ENCODE measurements around the gene EPB41L1. TPM values are rescaled to one million over a fixed set of nuclear protein-coding genes. Genes with fewer than 3 reads are reported as not detected.
A peak's percentile ranks its signal among the peaks of the same experiment; 100 is the strongest.

Gene EPB41L1
- total RNA-seq, 1 donor from 2014 or later, result 35.6 TPM

DNA sequence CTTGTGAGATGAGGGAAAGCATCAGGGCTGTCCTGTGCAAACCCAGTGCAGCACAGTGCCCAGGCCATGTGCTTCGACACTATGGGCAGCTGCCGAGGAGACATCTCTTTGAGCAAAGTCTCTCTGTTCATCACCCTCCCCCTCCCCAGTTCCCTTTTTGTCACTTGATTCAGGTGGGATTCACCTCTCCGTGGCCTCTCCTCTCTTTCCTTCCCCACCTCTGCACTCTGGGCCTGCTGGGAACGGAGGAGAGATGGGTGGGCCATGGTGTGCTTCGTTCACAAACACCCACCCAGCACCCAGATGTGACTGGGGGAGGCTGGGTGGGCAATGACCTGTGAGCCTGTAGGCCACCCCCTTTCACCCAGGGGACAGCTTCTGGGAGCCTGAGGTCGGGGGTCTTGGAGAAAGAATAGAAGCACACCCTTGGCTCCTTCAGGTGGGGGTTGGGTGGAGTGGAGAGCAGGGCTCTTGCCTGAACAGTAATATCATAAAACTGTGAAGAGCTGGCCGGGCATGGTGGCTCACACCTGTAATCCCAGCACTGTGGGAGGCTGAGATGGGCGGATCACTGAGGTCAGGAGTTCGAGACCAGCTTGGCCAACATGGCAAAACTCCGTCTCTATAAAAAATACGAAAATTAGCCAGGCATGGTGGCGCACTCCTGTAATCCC lies 118.1 kb downstream of the EPB41L1 start:
- no peaks in the 10 kb centered on the region for H3K9me3 Mint-ChIP-seq (ENCODE audit: low read depth)
- no peak for DNase-seq (ENCODE audit: low spot score, unreplicated experiment)
- no peak overlapping the region for H3K27ac Mint-ChIP-seq

DNA sequence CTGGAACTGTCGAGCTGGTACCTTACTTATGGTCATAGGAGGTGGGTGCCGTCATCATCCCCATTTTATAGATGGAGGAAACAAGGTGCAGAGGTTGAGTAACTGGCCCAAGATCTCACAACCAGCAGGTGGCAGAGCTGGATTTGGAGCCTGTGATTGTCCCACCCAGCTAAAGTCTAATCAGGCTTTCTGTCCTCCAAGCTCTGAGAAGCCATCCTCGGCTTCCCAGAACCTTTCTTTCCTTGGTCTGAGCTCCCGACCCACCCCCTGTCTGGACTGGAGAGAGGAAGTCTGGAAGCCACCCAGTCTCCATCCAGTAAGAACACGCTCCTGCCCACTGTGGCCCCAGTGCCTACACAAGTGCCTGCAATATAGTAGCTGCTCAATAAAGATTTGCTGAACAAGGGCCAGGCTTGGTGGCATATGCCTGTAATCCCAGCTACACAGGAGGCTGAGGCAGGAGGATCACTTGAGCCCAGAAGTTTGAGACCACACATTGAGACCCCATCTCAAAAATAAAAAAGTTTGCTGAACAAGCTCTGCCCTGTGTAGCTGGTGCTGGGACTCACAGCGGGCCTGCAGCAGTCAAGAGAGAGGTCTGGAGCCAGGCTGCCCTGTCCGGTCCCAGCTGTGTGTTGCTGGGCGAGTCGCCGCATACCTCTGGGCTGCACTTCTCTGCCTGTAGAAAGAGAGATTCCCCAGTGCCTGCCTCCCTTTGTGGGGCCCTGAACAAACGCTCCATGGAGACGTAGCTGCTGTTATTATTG lies 119.1 kb downstream of the EPB41L1 start:
- Mint-ChIP-seq H3K4me3 (ENCODE audit: low read depth) (no peak overlapping the region), H3K27me3 (peaks cover 3% of the 10 kb centered on the region), H3K36me3 (ENCODE audit: insufficient read depth) (no peaks in the 10 kb centered on the region), H3K27ac (no peak overlapping the region), H3K9me3 (ENCODE audit: low read depth) (no peaks in the 10 kb centered on the region), H3K4me1 (ENCODE audit: low read depth) (peaks cover 2% of the 10 kb centered on the region)
- no peak for DNase-seq (ENCODE audit: low spot score, unreplicated experiment)
- TF ChIP-seq, protein P1, sequence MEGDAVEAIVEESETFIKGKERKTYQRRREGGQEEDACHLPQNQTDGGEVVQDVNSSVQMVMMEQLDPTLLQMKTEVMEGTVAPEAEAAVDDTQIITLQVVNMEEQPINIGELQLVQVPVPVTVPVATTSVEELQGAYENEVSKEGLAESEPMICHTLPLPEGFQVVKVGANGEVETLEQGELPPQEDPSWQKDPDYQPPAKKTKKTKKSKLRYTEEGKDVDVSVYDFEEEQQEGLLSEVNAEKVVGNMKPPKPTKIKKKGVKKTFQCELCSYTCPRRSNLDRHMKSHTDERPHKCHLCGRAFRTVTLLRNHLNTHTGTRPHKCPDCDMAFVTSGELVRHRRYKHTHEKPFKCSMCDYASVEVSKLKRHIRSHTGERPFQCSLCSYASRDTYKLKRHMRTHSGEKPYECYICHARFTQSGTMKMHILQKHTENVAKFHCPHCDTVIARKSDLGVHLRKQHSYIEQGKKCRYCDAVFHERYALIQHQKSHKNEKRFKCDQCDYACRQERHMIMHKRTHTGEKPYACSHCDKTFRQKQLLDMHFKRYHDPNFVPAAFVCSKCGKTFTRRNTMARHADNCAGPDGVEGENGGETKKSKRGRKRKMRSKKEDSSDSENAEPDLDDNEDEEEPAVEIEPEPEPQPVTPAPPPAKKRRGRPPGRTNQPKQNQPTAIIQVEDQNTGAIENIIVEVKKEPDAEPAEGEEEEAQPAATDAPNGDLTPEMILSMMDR (IDR thresholded peaks at IDR 0.05; ENCODE audit: unreplicated experiment), result peak; percentile 23

More for the DNA sequence above, 118.1 kb downstream of the EPB41L1 start:
- H3K4me3 Mint-ChIP-seq (ENCODE audit: low read depth), result no peak overlapping the region
- H3K36me3 Mint-ChIP-seq (ENCODE audit: insufficient read depth), result no peaks in the 10 kb centered on the region
- TF ChIP-seq, protein P1 (IDR thresholded peaks at IDR 0.05; ENCODE audit: unreplicated experiment), result no peak
- peaks cover 2% of the 10 kb centered on the region for H3K4me1 Mint-ChIP-seq (ENCODE audit: low read depth)
- H3K27me3 Mint-ChIP-seq, result peaks cover 3% of the 10 kb centered on the region

DNA sequence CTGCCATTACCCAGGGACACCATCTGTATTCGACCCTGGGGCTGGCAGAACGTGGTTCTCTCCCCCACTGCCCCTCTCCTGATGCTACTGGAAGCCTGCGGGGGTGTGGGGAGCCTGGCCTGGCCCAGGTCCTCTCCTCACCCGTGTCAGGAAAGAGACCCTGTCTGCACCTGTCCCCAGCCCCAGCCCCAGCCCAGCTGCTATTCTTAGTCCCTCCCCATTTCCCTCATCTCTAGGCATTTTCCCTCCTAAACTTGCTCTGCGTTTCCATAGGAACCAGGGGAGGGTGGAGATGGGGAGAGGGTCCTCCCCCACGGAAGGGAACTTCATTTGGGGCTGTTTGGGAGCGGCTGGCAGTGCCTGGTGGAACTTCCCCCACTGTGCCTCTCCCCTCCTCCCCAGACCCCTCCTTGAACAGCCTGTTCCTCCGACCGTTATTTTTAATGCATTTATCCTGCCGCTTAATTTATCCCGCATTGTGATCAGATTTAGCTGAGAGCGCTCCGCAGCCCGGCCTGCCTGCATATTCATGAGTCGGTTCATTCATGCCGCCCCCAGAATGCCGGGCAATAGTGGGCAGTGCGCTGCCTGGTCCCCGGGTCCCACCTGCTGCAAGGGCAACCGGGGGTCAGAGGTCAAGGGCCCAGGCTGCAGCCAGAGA lies 119.8 kb downstream of the EPB41L1 start:
- no peaks in the 10 kb centered on the region for H3K9me3 Mint-ChIP-seq (ENCODE audit: low read depth)

DNA sequence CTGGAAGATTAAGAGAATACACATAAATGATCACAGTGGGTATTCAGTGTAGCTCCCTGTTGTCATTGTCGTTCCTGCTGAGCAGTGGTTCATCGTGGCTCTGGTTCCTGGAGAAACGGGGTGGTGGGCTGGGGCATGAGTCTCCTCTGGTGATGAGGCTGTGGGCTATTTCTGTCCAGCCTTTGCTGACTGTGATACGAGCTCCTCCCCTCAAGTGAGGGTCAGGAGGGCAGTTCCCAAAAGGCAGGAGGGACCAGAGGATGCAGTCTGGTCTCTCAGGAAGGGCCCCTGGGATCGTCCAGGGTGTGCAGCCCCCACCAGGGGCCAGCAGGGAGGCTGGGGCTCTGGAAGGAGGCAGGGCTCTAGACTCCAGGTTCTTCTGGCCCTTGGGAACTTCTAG lies 120.5 kb downstream of the EPB41L1 start:
- Mint-ChIP-seq H3K27ac (no peak overlapping the region), H3K27me3 (peaks cover 3% of the 10 kb centered on the region), H3K9me3 (ENCODE audit: low read depth) (no peaks in the 10 kb centered on the region), H3K4me3 (ENCODE audit: low read depth) (no peak overlapping the region), H3K4me1 (ENCODE audit: low read depth) (peaks cover 2% of the 10 kb centered on the region), H3K36me3 (ENCODE audit: insufficient read depth) (no peaks in the 10 kb centered on the region)
- no peak for DNase-seq (ENCODE audit: low spot score, unreplicated experiment)
- TF ChIP-seq, protein P1 (IDR thresholded peaks at IDR 0.05; ENCODE audit: unreplicated experiment), result no peak

More for the DNA sequence above, 119.8 kb downstream of the EPB41L1 start:
- TF ChIP-seq, protein P1 (IDR thresholded peaks at IDR 0.05; ENCODE audit: unreplicated experiment), result no peak
- H3K27ac Mint-ChIP-seq, result no peak overlapping the region
- H3K36me3 Mint-ChIP-seq (ENCODE audit: insufficient read depth), result no peaks in the 10 kb centered on the region
- no peak for DNase-seq (ENCODE audit: low spot score, unreplicated experiment)
- H3K27me3 Mint-ChIP-seq, result peaks cover 3% of the 10 kb centered on the region
- peaks cover 2% of the 10 kb centered on the region for H3K4me1 Mint-ChIP-seq (ENCODE audit: low read depth)
- no peak overlapping the region for H3K4me3 Mint-ChIP-seq (ENCODE audit: low read depth)

DNA sequence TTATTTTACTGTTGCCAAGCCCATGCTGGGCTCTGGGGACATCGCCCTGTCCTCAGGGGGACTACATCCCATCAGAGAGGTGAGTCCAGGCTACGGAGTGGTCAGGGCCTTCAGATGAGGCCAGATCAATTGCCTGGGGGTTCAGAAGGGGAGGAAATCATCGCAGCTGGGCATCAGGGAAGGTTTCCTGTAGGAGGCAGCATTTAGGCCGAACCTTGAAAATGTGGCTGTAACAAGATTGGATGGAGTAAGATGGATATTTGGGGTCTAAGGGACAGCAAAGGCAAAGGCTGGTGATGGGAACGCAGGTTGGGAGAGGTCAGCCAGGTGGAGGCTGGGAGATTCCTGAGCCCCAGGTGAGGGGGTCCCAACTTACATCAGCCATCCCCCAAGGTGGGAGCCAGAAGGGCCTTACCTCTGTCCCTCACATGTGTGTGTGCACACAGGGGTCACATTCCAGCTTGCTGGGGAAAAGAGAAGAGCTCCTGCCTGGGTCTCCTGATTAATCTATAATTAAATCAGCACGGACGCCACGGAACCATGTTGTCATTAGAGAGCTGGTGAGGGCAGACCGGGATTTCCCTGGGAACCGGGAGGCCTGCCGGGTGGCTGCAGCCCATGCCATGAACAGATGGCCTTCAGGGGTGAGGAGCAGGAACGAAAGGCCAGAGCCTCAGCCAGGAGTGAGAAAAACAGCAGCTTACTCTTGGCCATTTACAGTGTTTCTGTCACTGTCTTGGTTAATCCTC lies 121.1 kb downstream of the EPB41L1 start:
- H3K27me3 Mint-ChIP-seq, result peaks cover 3% of the 10 kb centered on the region
- H3K4me1 Mint-ChIP-seq (ENCODE audit: low read depth), result peaks cover 2% of the 10 kb centered on the region
- no peaks in the 10 kb centered on the region for H3K36me3 Mint-ChIP-seq (ENCODE audit: insufficient read depth)
- DNase-seq (ENCODE audit: low spot score, unreplicated experiment), result no peak
- no peak overlapping the region for H3K27ac Mint-ChIP-seq
- H3K4me3 Mint-ChIP-seq (ENCODE audit: low read depth), result no peak overlapping the region
- no peaks in the 10 kb centered on the region for H3K9me3 Mint-ChIP-seq (ENCODE audit: low read depth)
- TF ChIP-seq, protein P1 (IDR thresholded peaks at IDR 0.05; ENCODE audit: unreplicated experiment), result no peak
